Erythroblast (primary cell): ENCODE measurements around the gene ERBB2.

Experiments used
- GATA1 ChIP-seq: IDR thresholded peaks from 2 replicates; pipeline ENCODE4 v1.6.1; 2011; ENCODE audit warnings: low read depth, mild to moderate bottlenecking, control low read depth, low read length, moderate library complexity
- POLR2A ChIP-seq: IDR thresholded peaks from 2 replicates; pipeline ENCODE4 v1.6.1; 2011; ENCODE audit warnings: mild to moderate bottlenecking, low read length

GRCh38 chr17:39664581-39665561, 35.0 kb upstream of the ERBB2 start, which contains the start of gene TCAP:
- TF ChIP-seq POLR2A (no peak), GATA1 (no peak)
